HT1080 (cell line): ENCODE results near the gene ZNF740. TPM values are rescaled to one million over a fixed set of nuclear protein-coding genes. Genes with fewer than 3 reads are reported as not detected.

ENCODE experiments used
- DNase-seq: peaks from one replicate; pipeline ENCODE4 v3.0.0-alpha.2; 2015; ENCODE audit warnings: low read depth
- total RNA-seq: library from RNA; depleted of rRNA; stranded (reverse); fragments of >200 nt; shearing (Covaris generic); gene quantifications from 2 replicates; pipeline ENCODE4 v1.2.3, GENCODE V29; 2014

The ZNF740 gene
- total RNA-seq, 1 experiment from 2014 or later = 15.9 TPM

DNA sequence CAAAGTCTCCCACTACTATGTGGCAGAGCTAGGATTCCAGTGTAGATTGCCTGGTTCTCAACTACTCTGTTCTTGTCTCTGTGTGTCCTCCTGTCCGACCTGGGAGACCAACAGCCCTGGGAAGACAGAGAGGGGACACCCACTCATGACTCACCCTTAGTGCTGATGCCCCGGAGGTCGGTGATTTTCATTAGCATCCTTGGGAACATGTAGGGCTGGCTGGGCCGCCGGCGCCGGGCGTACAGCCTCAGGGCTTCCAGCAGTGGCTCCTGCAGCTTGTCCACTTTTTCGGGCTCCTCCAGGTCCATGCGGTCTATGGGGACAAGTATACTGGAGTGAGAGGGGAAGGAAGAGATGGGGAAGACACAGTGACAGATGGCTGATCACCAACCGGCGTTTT lies 32.4 kb downstream of the ZNF740 start:
- no peak for DNase-seq

DNA sequence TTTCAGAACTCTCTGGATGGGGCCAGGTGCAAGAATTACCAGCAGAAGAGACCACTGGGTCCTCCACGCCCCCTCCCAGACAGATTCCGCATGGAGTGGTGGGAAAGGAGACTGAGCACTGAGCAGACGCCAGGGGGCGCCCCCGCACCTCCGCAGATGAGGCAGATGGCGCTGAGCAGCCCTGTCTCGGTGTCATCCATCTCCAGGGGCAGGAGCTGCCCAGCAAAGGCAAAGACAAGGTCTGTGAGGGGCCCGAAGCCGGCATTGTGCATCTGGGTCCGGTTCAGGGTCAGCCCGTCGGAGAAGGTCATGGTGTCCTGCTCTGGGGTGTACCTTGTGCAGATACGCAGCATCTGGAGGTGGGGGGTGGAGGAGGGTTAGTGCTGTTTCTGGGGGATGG lies 32.8 kb downstream of the ZNF740 start:
- DNase-seq = peak; percentile 68

DNA sequence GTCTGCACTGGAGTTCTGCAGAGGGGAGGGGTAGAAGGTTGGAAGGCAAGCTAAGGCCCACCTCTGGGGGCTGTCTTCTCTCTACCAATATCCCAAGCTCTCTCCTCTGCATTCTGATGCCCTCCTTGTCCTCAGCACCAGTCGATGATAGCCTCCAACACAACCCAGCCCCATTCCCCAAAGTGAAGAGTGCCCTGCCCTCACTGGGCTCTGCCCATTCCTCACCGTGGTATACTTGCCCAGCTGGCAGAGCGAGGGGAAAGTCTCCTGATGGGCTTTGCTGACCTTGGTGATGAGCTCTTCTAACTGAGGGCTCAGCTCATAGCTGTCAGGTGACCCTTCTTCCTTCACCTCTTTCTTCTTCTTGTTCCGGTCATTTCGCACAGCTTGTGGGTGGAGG lies 33.7 kb downstream of the ZNF740 start:
- DNase-seq = no peak

DNA sequence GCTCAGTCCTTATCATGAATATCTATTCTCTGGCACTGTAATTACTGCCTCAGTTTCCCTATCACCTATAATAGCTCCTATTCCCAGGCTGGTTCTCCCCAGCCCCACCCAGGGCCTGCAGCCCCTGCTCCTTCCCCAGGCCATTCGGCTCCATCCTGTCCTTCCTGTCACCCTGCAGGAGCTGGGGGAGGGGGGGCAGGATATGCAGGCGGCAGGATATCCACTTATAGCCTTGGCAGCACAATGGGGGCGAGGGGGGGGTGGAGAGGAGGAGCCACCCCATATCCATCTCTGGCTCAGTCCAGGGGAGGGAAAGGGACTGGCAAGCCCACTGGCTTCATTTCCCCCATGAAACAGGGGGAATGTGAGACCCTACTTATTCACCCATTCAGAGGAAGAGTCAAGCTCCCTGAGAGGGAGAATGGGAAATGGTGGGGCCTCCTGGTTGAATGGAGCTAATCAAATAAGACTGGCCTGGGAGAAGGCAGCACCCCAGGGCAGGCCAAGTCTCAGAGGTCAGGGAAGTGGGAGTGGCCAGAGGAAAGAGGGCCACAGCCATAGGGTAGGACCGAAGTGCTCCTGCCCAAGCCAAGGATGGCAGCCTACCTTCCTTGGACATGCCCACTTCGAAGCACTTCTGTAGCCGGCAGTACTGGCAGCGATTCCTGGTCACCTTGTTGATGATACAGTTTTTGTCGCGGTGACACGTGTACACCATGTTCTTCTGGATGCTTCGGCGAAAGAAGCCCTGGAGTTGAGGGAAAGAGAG lies 34.3 kb downstream of the ZNF740 start:
- no peak for DNase-seq

DNA sequence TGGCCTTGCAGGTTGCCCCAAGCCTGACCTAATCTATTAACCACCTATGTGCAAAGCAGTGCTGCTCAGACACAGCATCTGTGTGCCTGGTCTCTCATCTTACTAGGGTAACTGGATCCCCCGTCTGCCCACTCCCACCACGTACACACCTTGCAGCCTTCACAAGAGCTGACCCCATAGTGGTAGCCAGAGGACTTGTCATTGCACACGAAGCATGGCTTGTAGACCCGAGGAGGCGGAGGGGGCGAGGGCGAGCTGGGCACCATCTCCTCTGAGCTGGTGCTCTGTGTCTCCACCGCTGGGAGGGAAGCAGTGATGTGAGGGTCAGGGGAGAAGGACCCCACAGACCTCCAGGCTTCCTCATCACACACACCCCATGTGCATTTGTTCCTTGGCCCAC lies 35.0 kb downstream of the ZNF740 start:
- no peak for DNase-seq

DNA sequence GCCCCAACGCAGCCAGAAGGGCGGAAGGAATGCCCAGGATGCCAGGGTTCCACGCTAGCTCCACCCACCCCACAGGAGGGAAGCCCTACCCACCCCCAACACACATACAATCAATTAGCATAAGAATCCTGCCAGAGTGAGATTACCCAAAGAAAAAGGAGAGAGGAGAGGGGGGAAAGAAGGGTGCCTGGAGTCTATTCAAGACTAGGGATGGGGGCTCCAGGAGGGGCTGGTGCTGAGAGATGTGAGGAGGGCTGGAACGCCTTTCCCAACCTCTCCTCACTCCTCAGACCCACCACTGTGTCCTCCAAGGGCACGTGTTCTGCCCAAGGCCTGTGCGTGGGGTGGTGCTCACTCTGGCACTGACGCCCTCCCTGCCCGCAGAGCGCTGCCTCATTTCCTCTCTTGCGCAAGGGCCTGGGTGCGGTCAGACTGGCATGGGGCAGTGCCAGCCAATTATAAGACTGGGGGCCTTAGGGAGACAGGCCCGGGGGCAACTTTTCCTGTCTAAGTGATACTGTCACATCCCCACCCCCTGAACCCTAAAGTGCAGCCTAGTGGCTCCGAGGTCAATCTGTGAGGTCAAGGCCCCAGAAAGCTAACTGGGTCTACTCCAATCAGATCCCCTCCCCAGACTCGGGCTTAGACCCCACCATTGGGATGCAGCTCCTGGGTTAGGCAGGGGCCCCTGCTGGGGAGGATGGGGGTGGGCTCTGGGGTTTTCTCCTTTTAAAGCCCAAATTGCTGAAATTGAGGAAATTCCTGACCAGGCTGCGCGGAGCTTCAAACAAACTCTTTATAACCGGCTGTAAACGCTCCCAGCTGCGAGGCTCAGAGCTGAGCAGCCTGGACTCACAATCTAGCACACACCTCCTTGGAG lies 36.8 kb downstream of the ZNF740 start:
- peak; percentile 81 for DNase-seq

DNA sequence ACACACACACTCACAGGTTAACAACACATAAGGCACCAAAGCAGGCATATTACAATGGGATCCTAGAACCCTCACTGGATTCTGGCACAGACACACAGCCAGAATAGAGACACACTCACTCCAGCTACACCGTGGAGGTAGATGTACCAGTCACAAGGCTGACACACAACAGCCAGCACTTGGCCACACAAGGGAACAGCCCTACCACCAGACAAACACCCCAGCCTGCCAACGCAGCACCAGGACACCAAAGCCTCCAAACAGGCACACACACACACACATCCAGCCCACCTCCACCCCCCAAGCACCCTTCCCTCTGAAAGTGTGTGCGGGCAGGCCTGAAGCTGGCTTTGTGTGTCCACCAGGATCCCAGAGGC lies 37.4 kb downstream of the ZNF740 start:
- DNase-seq = no peak

DNA sequence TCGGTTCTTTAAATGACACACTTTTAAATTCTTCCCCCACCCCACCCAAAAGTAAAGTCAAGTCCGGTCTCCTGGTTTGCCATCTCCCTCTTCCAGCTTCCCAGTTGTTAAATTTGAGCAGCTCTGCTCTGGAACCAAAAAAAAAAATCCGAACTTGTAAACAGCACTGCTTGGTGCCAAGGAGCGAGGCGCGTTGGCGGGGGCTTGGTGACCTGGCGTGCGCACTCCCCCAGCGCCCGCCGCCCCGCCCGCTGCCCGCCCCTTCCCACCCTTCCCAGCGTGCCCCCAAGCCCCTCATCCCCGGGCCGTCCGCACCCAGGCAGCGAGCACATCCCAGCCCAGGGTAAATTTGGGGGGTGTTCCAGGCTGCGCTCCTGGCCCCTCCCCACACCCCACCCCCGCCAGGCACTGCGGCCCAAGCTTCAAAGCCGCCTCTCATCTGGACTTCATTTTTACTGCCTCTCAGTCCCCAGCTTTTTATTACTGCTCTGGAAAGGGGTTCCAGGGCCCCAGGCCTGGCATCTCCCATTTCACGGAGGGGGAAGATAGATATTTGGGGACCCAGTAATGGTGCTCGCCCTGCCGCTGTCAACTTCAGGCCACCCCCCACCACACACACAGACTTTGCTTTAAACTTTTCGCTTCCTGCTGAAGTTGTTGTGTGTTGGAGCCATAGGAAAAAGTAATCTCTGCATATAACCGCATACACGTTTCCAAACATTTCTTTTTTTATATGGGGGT lies 38.2 kb downstream of the ZNF740 start:
- no peak for DNase-seq

DNA sequence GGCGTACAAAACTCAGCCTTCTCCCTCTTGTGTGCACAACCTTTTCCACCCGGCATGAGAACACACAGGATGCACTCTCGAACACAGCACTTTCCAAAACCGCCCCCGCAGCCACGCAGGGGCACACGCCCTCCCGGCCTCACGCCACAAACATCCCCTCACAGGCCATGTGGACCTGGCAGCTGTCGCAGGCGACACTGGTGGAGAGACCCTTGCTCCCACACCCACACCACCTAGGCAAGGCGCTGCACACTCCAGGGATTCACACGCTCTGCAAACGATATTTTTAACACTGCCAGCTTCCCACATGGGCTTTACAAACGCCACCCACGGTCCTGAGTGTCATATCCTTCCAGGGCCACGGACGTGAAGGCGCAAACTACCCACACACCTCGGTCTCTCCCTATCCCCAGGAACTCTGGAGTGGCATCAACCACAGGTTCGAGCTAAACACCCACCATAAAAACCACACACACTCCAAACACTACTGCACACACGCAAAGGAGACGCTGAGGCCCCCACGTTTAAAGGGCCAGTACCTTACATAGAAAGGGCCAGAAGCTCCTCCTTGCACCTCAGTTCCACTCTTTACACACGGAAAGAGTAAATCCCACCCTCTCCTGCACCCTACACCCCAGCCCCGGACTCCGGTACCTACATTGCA lies 38.9 kb downstream of the ZNF740 start:
- no peak for DNase-seq

DNA sequence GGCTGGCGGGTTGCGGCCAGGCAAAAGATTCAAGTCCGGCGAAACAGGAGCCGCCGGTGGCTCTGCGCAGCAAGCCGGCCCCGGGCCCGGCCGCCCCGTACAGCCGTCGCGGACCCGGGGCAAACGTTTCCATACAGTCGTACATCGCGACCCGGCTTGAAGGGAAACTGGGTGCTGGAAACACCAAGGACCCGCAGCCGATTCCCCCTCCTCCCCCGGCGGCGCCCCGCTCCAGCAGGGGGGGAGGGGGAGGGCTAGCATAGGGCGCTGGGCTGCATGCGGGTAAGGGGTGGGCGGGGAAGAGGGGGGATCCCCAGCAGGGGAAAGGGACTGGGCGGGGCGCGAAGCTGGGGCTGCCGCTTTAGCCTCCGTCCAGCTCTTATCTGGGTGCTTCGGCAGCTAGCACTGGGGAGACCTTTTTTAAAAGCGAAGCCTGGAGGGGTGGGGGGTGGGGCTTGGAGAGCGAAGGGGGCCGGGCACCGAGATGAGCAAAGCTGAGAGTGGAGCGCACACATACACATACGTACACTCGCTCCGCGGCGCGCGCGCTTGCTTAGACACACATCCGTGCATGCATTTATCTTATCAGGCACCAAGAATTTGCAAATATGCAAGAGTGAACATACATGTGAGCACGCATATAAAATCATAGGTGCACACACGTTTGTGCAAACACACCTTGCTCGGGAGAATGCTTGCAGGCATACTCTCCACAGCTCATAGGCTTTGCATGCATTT lies 39.6 kb downstream of the ZNF740 start:
- DNase-seq = peak; percentile 66

DNA sequence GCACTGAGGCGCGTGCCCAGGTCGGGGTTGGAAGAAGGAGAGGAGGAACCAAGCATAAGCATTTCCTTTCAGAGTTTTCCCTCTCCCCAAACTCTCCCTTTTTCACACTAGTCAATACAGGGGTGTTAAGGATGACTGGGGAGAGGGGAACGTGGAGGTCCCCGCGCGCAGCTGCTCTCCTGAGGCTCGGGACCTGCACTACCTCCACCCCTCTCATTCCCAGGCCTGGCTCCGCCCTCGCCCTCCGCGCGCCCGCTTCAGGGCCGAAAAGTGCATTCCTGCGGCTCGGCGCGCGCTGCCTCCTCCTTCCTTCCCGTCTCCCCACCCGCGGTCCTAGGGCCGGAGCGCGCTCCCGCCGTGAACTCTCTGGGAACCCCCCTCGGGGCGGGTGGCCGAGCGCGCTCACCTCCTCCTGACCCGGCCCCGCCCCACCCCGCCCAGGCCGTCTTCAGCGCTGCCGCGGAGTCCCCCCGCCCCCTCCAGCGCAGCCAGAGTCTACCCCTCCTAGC lies 40.2 kb downstream of the ZNF740 start:
- peak; percentile 94 for DNase-seq

DNA sequence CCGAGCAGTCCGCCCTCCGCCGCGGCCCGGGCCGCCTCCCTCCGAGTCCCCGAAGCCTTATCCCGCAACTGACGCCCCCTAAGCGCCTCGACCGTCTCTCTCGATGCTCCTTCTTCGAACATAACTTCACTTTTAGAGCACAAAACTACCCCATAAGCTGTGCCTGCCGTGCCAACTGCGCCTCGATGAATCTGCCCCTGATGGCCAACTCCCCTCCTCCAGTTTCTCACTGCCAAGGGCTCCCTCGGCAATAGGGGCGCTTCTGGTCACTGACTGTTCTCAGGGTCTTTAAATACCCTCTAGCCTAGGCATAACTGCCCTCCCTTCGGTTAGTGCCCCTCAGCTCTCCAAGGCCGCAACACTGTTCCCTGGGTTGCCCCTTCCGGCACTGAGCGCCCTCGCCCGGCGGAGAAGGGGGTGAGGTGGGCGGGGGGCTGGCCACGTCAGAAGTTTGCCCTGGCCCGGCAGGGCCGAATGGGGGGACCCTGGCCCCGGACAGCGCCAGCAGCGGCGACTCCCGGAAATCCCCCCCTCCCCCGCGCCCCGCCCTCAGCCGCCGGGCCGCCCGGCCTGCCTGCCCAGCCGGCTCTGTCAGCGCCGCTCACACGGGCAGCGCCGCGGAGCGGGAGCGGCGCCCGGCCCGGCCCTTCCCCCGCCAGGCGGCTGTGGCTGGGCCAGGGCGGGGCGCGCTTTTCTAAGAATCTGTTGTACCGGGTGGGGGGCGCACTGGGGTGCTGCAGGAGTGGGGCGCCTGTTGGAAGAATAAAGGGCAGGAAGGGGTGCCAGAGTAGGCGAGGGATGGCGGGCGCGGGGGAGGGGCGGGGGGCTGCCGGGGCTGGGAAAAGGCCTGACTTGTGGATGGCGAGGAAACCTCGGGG lies 40.9 kb downstream of the ZNF740 start:
- DNase-seq = peak; percentile 54

DNA sequence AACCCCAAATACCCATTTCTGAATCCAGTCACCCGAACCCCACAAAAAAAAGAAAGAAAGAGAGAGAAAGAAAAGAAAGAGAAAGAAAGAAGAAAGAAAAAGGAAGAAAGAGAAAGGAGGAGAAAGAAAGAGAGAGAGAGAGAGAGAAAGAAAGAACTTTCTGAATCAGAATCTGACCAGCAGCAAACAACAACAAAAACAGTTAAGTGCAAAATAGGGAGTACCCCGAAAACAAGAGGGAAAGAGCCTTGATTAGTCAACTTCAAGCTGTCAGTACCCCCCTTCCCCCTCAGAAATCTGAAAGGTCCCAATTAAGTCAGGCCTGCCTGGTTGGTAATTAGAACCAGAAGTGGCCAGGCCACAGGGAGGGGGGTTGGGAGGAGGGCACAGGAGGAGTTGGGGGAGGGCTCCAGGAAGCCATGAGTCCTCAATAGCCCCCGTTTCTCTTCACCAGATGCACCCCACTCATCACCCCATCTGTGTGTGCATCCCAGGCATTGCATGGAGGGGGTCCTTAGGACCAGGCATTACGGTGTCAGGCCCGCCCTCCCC lies 41.7 kb downstream of the ZNF740 start:
- no peak for DNase-seq

DNA sequence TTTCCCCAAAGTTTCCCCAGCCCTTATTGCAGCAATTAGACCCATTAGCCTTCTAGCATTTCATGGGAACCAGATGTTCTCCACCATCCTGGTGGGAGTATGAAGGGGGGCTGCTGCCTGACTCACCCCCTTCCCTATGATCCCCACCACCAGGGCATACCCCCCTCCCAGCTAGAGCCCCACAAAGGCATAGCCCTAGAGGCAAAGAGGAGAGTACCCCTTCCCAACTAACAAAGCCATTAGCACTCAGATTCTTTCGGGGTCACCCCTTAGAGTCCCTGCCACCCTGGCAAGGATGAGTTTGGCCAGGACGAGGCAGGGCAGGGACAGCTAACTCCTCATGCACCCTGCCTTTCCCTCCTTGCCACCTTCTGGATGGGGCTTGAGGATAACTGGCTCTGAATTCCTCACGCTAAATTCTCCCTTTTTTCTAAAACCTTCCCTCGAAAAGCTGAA lies 42.3 kb downstream of the ZNF740 start:
- DNase-seq = no peak

DNA sequence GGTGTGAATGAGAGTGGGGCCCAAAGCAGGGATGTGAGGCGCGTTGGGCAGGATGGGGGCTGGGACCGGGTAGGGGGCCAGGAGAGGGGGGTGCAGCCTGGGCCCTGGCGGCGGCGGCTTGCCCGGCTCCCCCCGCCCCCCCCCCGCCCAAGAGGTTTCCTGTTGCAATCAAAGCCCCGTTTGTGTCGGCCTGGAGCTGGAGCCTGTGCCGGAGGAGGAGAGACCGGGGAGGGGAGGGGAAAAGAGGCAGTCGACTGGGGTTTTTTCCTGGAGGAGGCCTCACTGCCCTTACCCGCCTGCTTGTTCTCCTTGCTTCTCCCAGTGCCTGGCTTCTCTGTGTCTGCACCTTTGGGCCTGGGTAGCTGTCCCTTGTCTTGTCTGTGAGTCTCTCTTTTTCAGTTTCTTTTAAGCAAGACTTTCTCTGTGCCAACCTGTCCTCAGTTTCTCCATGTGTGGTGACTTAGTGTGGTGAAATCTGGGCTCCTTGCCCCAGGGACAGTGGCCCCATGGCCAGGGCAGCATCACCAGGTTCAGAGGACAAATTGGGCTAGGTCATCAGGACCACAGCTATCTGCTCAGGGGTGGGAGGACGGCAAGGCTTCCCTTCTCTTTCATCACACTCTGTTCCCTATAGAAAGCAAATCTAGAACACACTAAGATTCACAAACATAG lies 43.0 kb downstream of the ZNF740 start:
- DNase-seq = peak; percentile 58

DNA sequence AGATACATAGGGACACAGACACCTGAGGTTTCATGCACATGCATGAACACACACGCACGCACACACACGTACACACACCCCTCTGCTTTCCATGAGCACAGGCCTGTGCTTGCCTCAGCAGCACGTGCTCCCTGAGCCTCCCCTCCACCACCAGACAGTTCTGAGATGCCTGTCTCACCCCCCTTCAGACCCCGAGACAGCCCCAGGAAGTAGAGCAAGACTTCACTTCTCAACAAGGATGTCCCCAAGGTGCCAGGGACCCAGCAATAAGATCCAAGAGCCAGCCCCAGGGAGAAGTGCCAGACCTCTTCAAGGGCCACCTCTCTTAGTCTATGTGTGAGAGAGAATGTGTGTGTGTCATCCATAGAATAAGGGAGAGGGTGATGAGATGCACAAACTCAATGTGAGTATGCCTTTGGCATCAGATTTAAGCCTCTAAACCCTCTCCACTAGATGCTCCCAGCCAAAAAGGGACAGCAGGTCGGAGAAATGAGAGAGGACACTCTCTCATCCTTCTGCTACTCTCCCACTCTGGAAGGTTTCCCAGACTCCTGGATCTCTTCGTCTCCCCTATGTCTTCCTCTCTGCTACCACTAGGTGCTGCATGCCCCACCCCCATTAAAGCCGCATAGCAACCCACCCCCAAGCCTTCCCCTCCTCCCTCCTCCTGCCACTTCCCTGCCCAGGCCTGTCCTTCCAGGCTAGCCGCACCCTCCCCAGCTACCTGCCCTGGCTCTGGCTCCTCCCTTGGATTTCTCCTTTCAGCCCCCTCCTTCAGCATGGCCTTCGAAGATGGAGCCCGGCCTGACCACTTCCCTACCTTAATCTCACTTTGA lies 43.8 kb downstream of the ZNF740 start:
- DNase-seq = no peak

DNA sequence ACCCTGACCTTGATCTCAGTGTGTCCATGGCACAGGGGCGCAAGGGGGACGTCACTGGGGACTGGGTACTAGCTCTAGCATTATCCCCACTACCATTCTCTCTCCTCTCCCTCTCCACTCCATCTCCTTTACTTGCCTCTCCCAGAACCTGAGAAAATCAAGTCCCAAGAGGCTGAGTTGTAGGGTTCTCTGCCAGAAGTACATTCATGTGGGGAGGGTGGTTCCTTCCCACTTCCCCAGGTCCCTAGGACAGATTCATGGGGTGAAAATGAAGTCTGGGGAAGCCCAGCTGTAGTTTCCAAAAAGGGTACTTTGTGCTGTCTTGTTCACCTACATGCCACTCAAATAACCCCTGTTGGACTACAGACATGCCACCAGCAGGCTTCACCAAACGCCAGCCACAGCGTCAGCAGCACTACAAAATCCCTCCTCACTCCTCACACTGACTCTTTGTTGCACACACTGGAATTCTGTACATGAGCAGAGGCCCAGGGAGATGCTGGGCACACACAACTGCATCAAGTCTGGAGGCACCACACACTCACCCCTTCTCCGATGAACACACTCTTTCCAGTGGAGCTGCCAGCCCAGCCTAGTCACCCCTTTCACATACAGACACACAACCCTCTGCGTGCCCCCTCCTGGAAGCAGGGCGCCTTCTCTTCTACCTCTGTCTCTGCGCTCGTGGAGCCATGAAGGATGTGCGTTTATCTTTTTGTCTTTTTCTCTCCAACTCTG lies 44.5 kb downstream of the ZNF740 start:
- DNase-seq = no peak
